Measurements from ENCODE around the gene MAP2K7.

- TF ChIP-seq POLR2A (IDR thresholded peaks at IDR 0.05) = no peak
- TF ChIP-seq, protein P1, sequence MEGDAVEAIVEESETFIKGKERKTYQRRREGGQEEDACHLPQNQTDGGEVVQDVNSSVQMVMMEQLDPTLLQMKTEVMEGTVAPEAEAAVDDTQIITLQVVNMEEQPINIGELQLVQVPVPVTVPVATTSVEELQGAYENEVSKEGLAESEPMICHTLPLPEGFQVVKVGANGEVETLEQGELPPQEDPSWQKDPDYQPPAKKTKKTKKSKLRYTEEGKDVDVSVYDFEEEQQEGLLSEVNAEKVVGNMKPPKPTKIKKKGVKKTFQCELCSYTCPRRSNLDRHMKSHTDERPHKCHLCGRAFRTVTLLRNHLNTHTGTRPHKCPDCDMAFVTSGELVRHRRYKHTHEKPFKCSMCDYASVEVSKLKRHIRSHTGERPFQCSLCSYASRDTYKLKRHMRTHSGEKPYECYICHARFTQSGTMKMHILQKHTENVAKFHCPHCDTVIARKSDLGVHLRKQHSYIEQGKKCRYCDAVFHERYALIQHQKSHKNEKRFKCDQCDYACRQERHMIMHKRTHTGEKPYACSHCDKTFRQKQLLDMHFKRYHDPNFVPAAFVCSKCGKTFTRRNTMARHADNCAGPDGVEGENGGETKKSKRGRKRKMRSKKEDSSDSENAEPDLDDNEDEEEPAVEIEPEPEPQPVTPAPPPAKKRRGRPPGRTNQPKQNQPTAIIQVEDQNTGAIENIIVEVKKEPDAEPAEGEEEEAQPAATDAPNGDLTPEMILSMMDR (IDR thresholded peaks at IDR 0.05) = no peak
- no peak for TF ChIP-seq POLR2AphosphoS5 (IDR thresholded peaks at IDR 0.05)
Measured at GRCh38 chr19:7961920-7962626, 58.4 kb downstream of the MAP2K7 start.
